CD8-positive, alpha-beta memory T cell (primary cell): ENCODE data around the gene SETD3. TPM values are rescaled to one million over a fixed set of nuclear protein-coding genes. Genes with fewer than 3 reads are reported as not detected.

Experiments used
- CTCF ChIA-PET: fragments of 350-600 bp; sonication (Branson Sonifier 250); formaldehyde crosslinking; loops from one replicate; lab custom pipeline; 2021; ENCODE audit warnings: antibody characterized with exemption; lab: Charles Lee
- POLR2A ChIA-PET: fragments of 350-600 bp; sonication (Branson Sonifier 250); formaldehyde crosslinking; loops from one replicate; lab custom pipeline; 2021; ENCODE audit warnings: antibody characterized with exemption; lab: Charles Lee
- DNase-seq, 5 donors: peaks; one replicate each; pipeline versions ENCODE4 v3.0.0 to v3.0.0-alpha.2; 2020 to 2022; ENCODE audit warnings: mixed read lengths in 1 of 5
- H3K27ac ChIP-seq: one replicate; pipeline ENCODE4 v1.7.0; 2013; ENCODE audit warnings: low read depth, mild to moderate bottlenecking, low read length, moderate library complexity
- H3K27me3 ChIP-seq: 2 replicates; pipeline ENCODE4 v1.7.0; 2013; ENCODE audit warnings: low read length, mild to moderate bottlenecking; ENCODE audit not compliant: insufficient read depth, poor library complexity, severe bottlenecking
- H3K36me3 ChIP-seq: 2 replicates; pipeline ENCODE4 v1.7.0; 2013; ENCODE audit warnings: mild to moderate bottlenecking, low read length, moderate library complexity; ENCODE audit not compliant: insufficient read depth
- H3K4me1 ChIP-seq: 2 replicates; pipeline ENCODE4 v1.7.0; 2013; ENCODE audit warnings: mild to moderate bottlenecking, low read length, moderate library complexity; ENCODE audit not compliant: insufficient read depth
- H3K4me3 ChIP-seq: 2 replicates; pipeline ENCODE4 v1.7.0; 2013; ENCODE audit warnings: mild to moderate bottlenecking, low read length
- H3K9me3 ChIP-seq: 2 replicates; pipeline ENCODE4 v1.7.0; 2013; ENCODE audit warnings: mild to moderate bottlenecking, low read length
- H3K27ac Mint-ChIP-seq, 8 donors: one replicate each; pipeline ENCODE4 v1.8.0; 2020 to 2021; ENCODE audit warnings: mixed read lengths in 8 of 8, mild to moderate bottlenecking in 6 of 8, inconsistent platforms in 3 of 8, moderate library complexity in 3 of 8
- H3K27me3 Mint-ChIP-seq, 2 donors: one replicate each; pipeline ENCODE4 v1.8.0; 2020 to 2021; ENCODE audit warnings: mixed read lengths in 2 of 2, mild to moderate bottlenecking in 1 of 2, moderate library complexity in 1 of 2
- H3K36me3 Mint-ChIP-seq, 3 donors: one replicate each; pipeline ENCODE4 v1.8.0; 2020 to 2021; ENCODE audit warnings: mixed read lengths in 3 of 3, inconsistent platforms in 1 of 3, mild to moderate bottlenecking in 1 of 3
- H3K4me1 Mint-ChIP-seq, 3 donors: one replicate each; pipeline ENCODE4 v1.8.0; 2020 to 2021; ENCODE audit warnings: mixed read lengths in 3 of 3, inconsistent platforms in 1 of 3, mild to moderate bottlenecking in 1 of 3
- H3K4me3 Mint-ChIP-seq, 7 donors: one replicate each; pipeline ENCODE4 v1.8.0; 2020 to 2021; ENCODE audit warnings: mixed read lengths in 7 of 7, mild to moderate bottlenecking in 6 of 7, moderate library complexity in 4 of 7, inconsistent platforms in 2 of 7
- H3K9me3 Mint-ChIP-seq, 5 donors: one replicate each; pipeline ENCODE4 v1.8.0; 2020 to 2022; ENCODE audit warnings: mixed read lengths in 5 of 5, mild to moderate bottlenecking in 3 of 5, moderate library complexity in 2 of 5, inconsistent platforms in 1 of 5
- polyA plus RNA-seq: library from polyadenylated mRNA; unstranded; fragments of 300-500 nt; fragmentation: Illumina TruSeq; gene quantifications from one replicate; pipeline ENCODE4 v1.2.3, GENCODE V29; 2021
- total RNA-seq, 2 experiments: library from RNA; stranded (reverse); gene quantifications; one replicate each; pipeline ENCODE4 v1.2.3, GENCODE V29; 2021

Gene SETD3
- total and polyA plus RNA-seq, 3 experiments from 2014 or later, result 52.1 to 57.9 (median 57.1) TPM

- Histone ChIP-seq H3K36me3 (peaks cover 18% of the 10 kb centered on the region), H3K9me3 (no peaks in the 10 kb centered on the region), H3K27me3 (no peaks in the 10 kb centered on the region), H3K4me3 (no peak overlapping the region), H3K4me1 (peaks cover 4% of the 10 kb centered on the region), H3K27ac (no peak overlapping the region)
- ChIA-PET POLR2A (interaction anchor here (0.6 kb wide), 1 partner anchor 85 kb away, joined by 3 read pairs; no protein-coding TSS in a partner anchor), CTCF (interaction anchor here (1.2 kb wide), 1 partner anchor 8 kb away, joined by 4 read pairs; no protein-coding TSS in a partner anchor)
- Mint-ChIP-seq H3K27ac (peak overlapping the region in 7 of 8 donors; percentile 21 to 88 (median 43)), H3K27me3 (no peaks in the 10 kb centered on the region), H3K4me3 (peak overlapping the region in 2 of 7 donors; percentile 23 to 28), H3K36me3 (peaks cover 0 to 42% (median 6%) of the 10 kb centered on the region in 3 donors), H3K4me1 (peaks cover 49 to 62% (median 51%) of the 10 kb centered on the region in 3 donors), H3K9me3 (no peaks in the 10 kb centered on the region)
- DNase-seq, result no peak
Measured at GRCh38 chr14:99468081-99468480, 12.6 kb downstream of the SETD3 start.

GRCh38 chr14:99467336-99468078 lies 13.2 kb downstream of the SETD3 start:
- H3K27ac Mint-ChIP-seq, result peak overlapping the region in 3 of 8 donors; percentile 30 to 88 (median 83)
- ChIA-PET CTCF (interaction anchor here (1.2 kb wide), 1 partner anchor 9 kb away, joined by 4 read pairs; no protein-coding TSS in a partner anchor), POLR2A (interaction anchor here (0.6 kb wide), 1 partner anchor 86 kb away, joined by 3 read pairs; no protein-coding TSS in a partner anchor)
- H3K36me3 Mint-ChIP-seq, result peaks cover 0 to 48% (median 6%) of the 10 kb centered on the region in 3 donors
- no peak for DNase-seq
- H3K4me1 Mint-ChIP-seq, result peaks cover 46 to 58% (median 47%) of the 10 kb centered on the region in 3 donors
- no peaks in the 10 kb centered on the region for H3K9me3 Mint-ChIP-seq
- H3K36me3 ChIP-seq, result peaks cover 22% of the 10 kb centered on the region
- H3K27me3 Mint-ChIP-seq, result no peaks in the 10 kb centered on the region
- no peak overlapping the region for H3K4me3 ChIP-seq
- no peak overlapping the region for H3K4me3 Mint-ChIP-seq
- no peak overlapping the region for H3K27ac ChIP-seq
- peaks cover 4% of the 10 kb centered on the region for H3K4me1 ChIP-seq
- H3K9me3 ChIP-seq, result no peaks in the 10 kb centered on the region
- H3K27me3 ChIP-seq, result no peaks in the 10 kb centered on the region

GRCh38 chr14:99466758-99467157 lies 13.9 kb downstream of the SETD3 start:
- Mint-ChIP-seq H3K4me3 (no peak overlapping the region), H3K9me3 (no peaks in the 10 kb centered on the region), H3K4me1 (peaks cover 53 to 63% (median 54%) of the 10 kb centered on the region in 3 donors), H3K27me3 (no peaks in the 10 kb centered on the region), H3K36me3 (peaks cover 0 to 55% (median 13%) of the 10 kb centered on the region in 3 donors), H3K27ac (no peak overlapping the region)
- ChIA-PET POLR2A (no interaction called here), CTCF (no interaction called here)
- Histone ChIP-seq H3K9me3 (no peaks in the 10 kb centered on the region), H3K27ac (no peak overlapping the region), H3K27me3 (no peaks in the 10 kb centered on the region), H3K4me1 (peaks cover 4% of the 10 kb centered on the region), H3K36me3 (peaks cover 29% of the 10 kb centered on the region), H3K4me3 (no peak overlapping the region)
- DNase-seq, result no peak

GRCh38 chr14:99465288-99465687 lies 15.4 kb downstream of the SETD3 start:
- no peak overlapping the region for H3K4me3 Mint-ChIP-seq
- peaks cover 4% of the 10 kb centered on the region for H3K4me1 ChIP-seq
- H3K4me1 Mint-ChIP-seq, result peaks cover 46 to 53% (median 52%) of the 10 kb centered on the region in 3 donors
- H3K36me3 Mint-ChIP-seq, result peaks cover 0 to 69% (median 21%) of the 10 kb centered on the region in 3 donors
- peaks cover 37% of the 10 kb centered on the region for H3K36me3 ChIP-seq
- H3K27ac Mint-ChIP-seq, result no peak overlapping the region
- no peak overlapping the region for H3K27ac ChIP-seq
- H3K4me3 ChIP-seq, result no peak overlapping the region
- no peaks in the 10 kb centered on the region for H3K9me3 Mint-ChIP-seq
- no peak for DNase-seq
- POLR2A ChIA-PET, result interaction anchor here (1.2 kb wide), 1 partner anchor 16 kb away, joined by 3 read pairs; the partner anchor contains the start of genes CCNK and SETD3
- CTCF ChIA-PET, result no interaction called here
- H3K27me3 Mint-ChIP-seq, result no peaks in the 10 kb centered on the region
- H3K9me3 ChIP-seq, result no peaks in the 10 kb centered on the region
- no peaks in the 10 kb centered on the region for H3K27me3 ChIP-seq

GRCh38 chr14:99463974-99464373 lies 16.7 kb downstream of the SETD3 start:
- Mint-ChIP-seq H3K36me3 (peaks cover 0 to 81% (median 21%) of the 10 kb centered on the region in 3 donors), H3K9me3 (no peaks in the 10 kb centered on the region), H3K27me3 (no peaks in the 10 kb centered on the region), H3K4me1 (peaks cover 36 to 41% (median 39%) of the 10 kb centered on the region in 3 donors), H3K4me3 (no peak overlapping the region), H3K27ac (peak overlapping the region in 1 of 8 donors; percentile 43)
- ChIA-PET POLR2A (no interaction called here), CTCF (no interaction called here)
- Histone ChIP-seq H3K36me3 (peaks cover 37% of the 10 kb centered on the region), H3K4me3 (no peak overlapping the region), H3K27ac (no peak overlapping the region), H3K9me3 (no peaks in the 10 kb centered on the region), H3K27me3 (no peaks in the 10 kb centered on the region), H3K4me1 (peaks cover 4% of the 10 kb centered on the region)
- DNase-seq, result no peak

- H3K27ac Mint-ChIP-seq, result peak overlapping the region in 1 of 8 donors; percentile 19
- POLR2A ChIA-PET, result no interaction called here
- no peak for DNase-seq
Measured at GRCh38 chr14:99462210-99462609, 18.4 kb downstream of the SETD3 start.

GRCh38 chr14:99461411-99462085 lies 19.1 kb downstream of the SETD3 start:
- Histone ChIP-seq H3K27me3 (no peaks in the 10 kb centered on the region), H3K36me3 (peaks cover 41% of the 10 kb centered on the region), H3K4me1 (no peaks in the 10 kb centered on the region), H3K9me3 (no peaks in the 10 kb centered on the region), H3K4me3 (no peak overlapping the region), H3K27ac (no peak overlapping the region)
- H3K4me3 Mint-ChIP-seq, result no peak overlapping the region
- no peaks in the 10 kb centered on the region for H3K27me3 Mint-ChIP-seq
- peak overlapping the region in 3 of 8 donors; percentile 59 to 66 (median 60) for H3K27ac Mint-ChIP-seq
- H3K9me3 Mint-ChIP-seq, result no peaks in the 10 kb centered on the region
- H3K4me1 Mint-ChIP-seq, result peaks cover 15 to 24% (median 19%) of the 10 kb centered on the region in 3 donors
- ChIA-PET POLR2A (no interaction called here), CTCF (no interaction called here)
- no peak for DNase-seq
- peaks cover 0 to 96% (median 29%) of the 10 kb centered on the region in 3 donors for H3K36me3 Mint-ChIP-seq

More at GRCh38 chr14:99462210-99462609, 18.4 kb downstream of the SETD3 start:
- H3K27me3 Mint-ChIP-seq, result no peaks in the 10 kb centered on the region
- H3K4me3 ChIP-seq, result no peak overlapping the region
- H3K27ac ChIP-seq, result no peak overlapping the region
- CTCF ChIA-PET, result no interaction called here
- H3K4me1 ChIP-seq, result no peaks in the 10 kb centered on the region
- H3K36me3 Mint-ChIP-seq, result peaks cover 0 to 90% (median 22%) of the 10 kb centered on the region in 3 donors
- no peak overlapping the region for H3K4me3 Mint-ChIP-seq
- H3K27me3 ChIP-seq, result no peaks in the 10 kb centered on the region
- no peaks in the 10 kb centered on the region for H3K9me3 Mint-ChIP-seq
- no peaks in the 10 kb centered on the region for H3K9me3 ChIP-seq
- H3K36me3 ChIP-seq, result peaks cover 41% of the 10 kb centered on the region
- H3K4me1 Mint-ChIP-seq, result peaks cover 20 to 25% (median 21%) of the 10 kb centered on the region in 3 donors
